BLaER1 treated with 17β-estradiol and CSF1 and Interleukin-3, amounts not matched to agents 10 nM and 100 nM (cell line): ENCODE results near the gene KMT2E.

Experiments used
- H3K27ac ChIP-seq, 11 experiments: shearing (Covaris generic); formaldehyde crosslinking; 2 replicates each; pipeline ENCODE4 v1.8.1; 2022
- H3K27me3 ChIP-seq, 11 experiments: shearing (Covaris generic); formaldehyde crosslinking; 2 replicates each; pipeline ENCODE4 v1.8.1; 2022
- H3K36me3 ChIP-seq, 11 experiments: shearing (Covaris generic); formaldehyde crosslinking; 2 replicates each; pipeline ENCODE4 v1.8.1; 2022
- H3K4me1 ChIP-seq, 10 experiments: shearing (Covaris generic); formaldehyde crosslinking; 2 replicates each; pipeline ENCODE4 v1.8.1; 2022
- H3K4me2 ChIP-seq, 11 experiments: shearing (Covaris generic); formaldehyde crosslinking; 2 replicates each; pipeline ENCODE4 v1.8.1; 2022
- H3K4me3 ChIP-seq, 10 experiments: shearing (Covaris generic); formaldehyde crosslinking; 2 replicates each; pipeline ENCODE4 v1.8.1; 2022
- H3K9ac ChIP-seq, 11 experiments: shearing (Covaris generic); formaldehyde crosslinking; 2 replicates each; pipeline ENCODE4 v1.8.1; 2022
- H3K9me3 ChIP-seq, 11 experiments: shearing (Covaris generic); formaldehyde crosslinking; replicated peaks in 1 of 11; 2 replicates each; pipeline ENCODE4 v1.8.1; 2022
- H4K20me1 ChIP-seq, 11 experiments: shearing (Covaris generic); formaldehyde crosslinking; 2 replicates each; pipeline ENCODE4 v1.8.1; 2022
- Cebpa-rat ChIP-seq, 11 experiments: shearing (Covaris generic); IDR thresholded peaks; 2 replicates each; pipeline ENCODE4 v1.8.1; 2022

Gene KMT2E

GRCh38 chr7:105006367-105007136 is 7.5 kb upstream of the KMT2E start:
- Histone ChIP-seq H4K20me1 (peaks cover 0 to 96% (median 59%) of the 10 kb centered on the region in 11 experiments; a peak in 19 of 22 replicates), H3K4me2 (peak overlapping the region in 9 of 11 experiments; percentile 2 to 99 (median 39); a peak in 10 of 22 replicates), H3K9ac (0 out of 22 replicates have a peak overlapping the region, but pooled peaks of 1 of the 11 experiments have one; percentile 46)

GRCh38 chr7:105007298-105007697 is 6.7 kb upstream of the KMT2E start:
- peaks cover 42 to 85% (median 70%) of the 10 kb centered on the region in 11 experiments for H3K36me3 ChIP-seq
- no peaks in the 10 kb centered on the region for H3K27me3 ChIP-seq
- no peak for TF ChIP-seq Cebpa-rat (IDR thresholded peaks at IDR 0.05)
- H3K27ac ChIP-seq: no peak overlapping the region; a peak in 1 of 22 replicates
- peak overlapping the region in 10 of 11 experiments; percentile 4 to 99 (median 62); a peak in 14 of 22 replicates for H3K4me2 ChIP-seq
- H4K20me1 ChIP-seq: peaks cover 0 to 88% (median 53%) of the 10 kb centered on the region in 11 experiments; a peak in 19 of 22 replicates
- H3K4me3 ChIP-seq: no peak overlapping the region
- H3K4me1 ChIP-seq: peaks cover 49 to 85% (median 62%) of the 10 kb centered on the region in 10 experiments
- H3K9ac ChIP-seq: peak overlapping the region in 2 of 11 experiments; percentile 12 to 46; a peak in 2 of 22 replicates
- H3K9me3 ChIP-seq: peaks cover 0 to 20% (median 0%) of the 10 kb centered on the region in 11 experiments; a peak in 7 of 22 replicates

More at GRCh38 chr7:105006367-105007136, 7.5 kb upstream of the KMT2E start:
- TF ChIP-seq Cebpa-rat (IDR thresholded peaks at IDR 0.05): no peak
- no peaks in the 10 kb centered on the region for H3K27me3 ChIP-seq
- H3K36me3 ChIP-seq: peaks cover 49 to 93% (median 76%) of the 10 kb centered on the region in 11 experiments
- H3K4me3 ChIP-seq: no peak overlapping the region
- H3K9me3 ChIP-seq: peaks cover 0 to 20% (median 0%) of the 10 kb centered on the region in 11 experiments; a peak in 8 of 22 replicates
- H3K27ac ChIP-seq: no peak overlapping the region; a peak in 1 of 22 replicates
- peaks cover 52 to 92% (median 65%) of the 10 kb centered on the region in 10 experiments for H3K4me1 ChIP-seq

GRCh38 chr7:105009667-105010503 is 4.1 kb upstream of the KMT2E start:
- peaks cover 0 to 66% (median 36%) of the 10 kb centered on the region in 11 experiments; a peak in 19 of 22 replicates for H4K20me1 ChIP-seq
- H3K9ac ChIP-seq: peak overlapping the region; percentile 97 to 100 (median 100)

GRCh38 chr7:105010504-105011130 is 3.4 kb upstream of the KMT2E start:
- no peak for TF ChIP-seq Cebpa-rat (IDR thresholded peaks at IDR 0.05)
- Histone ChIP-seq H3K4me2 (peak overlapping the region; percentile 84 to 99 (median 93)), H3K4me3 (peak overlapping the region; percentile 81 to 98 (median 90)), H3K27me3 (no peaks in the 10 kb centered on the region), H4K20me1 (peaks cover 0 to 67% (median 43%) of the 10 kb centered on the region in 11 experiments; a peak in 19 of 22 replicates), H3K27ac (peak overlapping the region; percentile 99 to 100 (median 100)), H3K9ac (peak overlapping the region; percentile 97 to 100 (median 100)), H3K36me3 (peaks cover 26 to 52% (median 43%) of the 10 kb centered on the region in 11 experiments), H3K9me3 (peaks cover 0 to 6% (median 0%) of the 10 kb centered on the region in 11 experiments; a peak in 2 of 22 replicates), H3K4me1 (peaks cover 26 to 52% (median 45%) of the 10 kb centered on the region in 10 experiments)

More at GRCh38 chr7:105009667-105010503, 4.1 kb upstream of the KMT2E start:
- Histone ChIP-seq H3K4me3 (peak overlapping the region; percentile 81 to 98 (median 90)), H3K9me3 (peaks cover 0 to 10% (median 0%) of the 10 kb centered on the region in 11 experiments; a peak in 7 of 22 replicates), H3K36me3 (peaks cover 31 to 59% (median 51%) of the 10 kb centered on the region in 11 experiments), H3K4me2 (peak overlapping the region; percentile 84 to 99 (median 93)), H3K27me3 (no peaks in the 10 kb centered on the region), H3K27ac (peak overlapping the region; percentile 99 to 100 (median 100)), H3K4me1 (peaks cover 32 to 59% (median 47%) of the 10 kb centered on the region in 10 experiments)
- TF ChIP-seq Cebpa-rat (IDR thresholded peaks at IDR 0.05): no peak

- TF ChIP-seq Cebpa-rat (IDR thresholded peaks at IDR 0.05): no peak
- Histone ChIP-seq H3K4me3 (peak overlapping the region; percentile 81 to 98 (median 90)), H3K4me2 (peak overlapping the region; percentile 84 to 99 (median 93)), H3K36me3 (peaks cover 26 to 45% (median 37%) of the 10 kb centered on the region in 11 experiments), H3K27me3 (no peaks in the 10 kb centered on the region), H3K9ac (peak overlapping the region; percentile 97 to 100 (median 100)), H4K20me1 (peaks cover 4 to 67% (median 37%) of the 10 kb centered on the region in 11 experiments; a peak in 21 of 22 replicates), H3K27ac (peak overlapping the region; percentile 99 to 100 (median 100)), H3K9me3 (no peaks in the 10 kb centered on the region; a peak in 1 of 22 replicates), H3K4me1 (peaks cover 26 to 46% (median 44%) of the 10 kb centered on the region in 10 experiments)
Measured at GRCh38 chr7:105011141-105011830, 2.7 kb upstream of the KMT2E start.

DNA sequence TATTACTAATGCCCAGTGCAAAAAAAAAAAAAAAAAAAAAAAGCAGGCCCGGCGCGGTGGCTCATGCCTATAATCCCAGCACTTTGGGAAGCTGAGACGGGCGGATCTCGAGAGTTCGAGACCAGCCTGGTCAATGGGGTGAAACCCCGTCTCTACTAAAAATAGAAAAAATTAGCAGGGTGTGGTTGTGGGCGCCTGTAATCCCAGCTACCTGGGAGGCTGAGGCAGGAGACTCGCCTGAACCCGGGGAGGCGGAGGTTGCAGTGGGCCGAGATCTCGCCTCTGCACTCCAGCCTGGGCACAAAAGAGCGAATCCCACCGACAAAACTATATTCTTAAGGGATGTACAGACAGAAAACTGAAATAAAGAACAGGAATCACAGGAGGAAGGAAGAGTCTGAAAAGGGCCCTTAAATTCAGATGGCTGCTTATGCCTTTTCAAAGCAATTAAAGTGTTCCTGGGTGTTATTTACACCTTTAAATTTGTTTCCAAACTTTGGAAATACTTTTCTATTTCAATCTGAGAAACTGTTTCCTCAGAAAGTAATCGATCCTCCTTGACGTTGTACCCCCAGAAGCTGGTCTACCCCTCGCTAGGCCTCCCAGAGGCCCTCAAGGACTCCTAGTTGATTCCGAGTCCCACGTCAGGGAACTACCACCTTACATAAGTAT is 2.0 kb upstream of the KMT2E start:
- H3K27me3 ChIP-seq: no peaks in the 10 kb centered on the region
- H4K20me1 ChIP-seq: peaks cover 11 to 67% (median 34%) of the 10 kb centered on the region in 11 experiments
- peak overlapping the region; percentile 84 to 99 (median 93) for H3K4me2 ChIP-seq
- no peak for TF ChIP-seq Cebpa-rat (IDR thresholded peaks at IDR 0.05)
- peaks cover 26 to 44% (median 37%) of the 10 kb centered on the region in 10 experiments for H3K4me1 ChIP-seq
- H3K4me3 ChIP-seq: peak overlapping the region; percentile 81 to 98 (median 90)
- no peaks in the 10 kb centered on the region for H3K9me3 ChIP-seq
- peak overlapping the region; percentile 97 to 100 (median 100) for H3K9ac ChIP-seq
- H3K36me3 ChIP-seq: peaks cover 19 to 39% (median 30%) of the 10 kb centered on the region in 11 experiments
- peak overlapping the region; percentile 99 to 100 (median 100) for H3K27ac ChIP-seq
